NCI-H2227 treated with DMSO at 0.1 percent for 48 hours (cell line): ENCODE measurements around the gene KCNA5.

ENCODE experiments used
- DNase-seq: peaks from one replicate; lab custom pipeline; 2025; lab: John Stamatoyannopoulos, UW

KCNA5 gene

DNA sequence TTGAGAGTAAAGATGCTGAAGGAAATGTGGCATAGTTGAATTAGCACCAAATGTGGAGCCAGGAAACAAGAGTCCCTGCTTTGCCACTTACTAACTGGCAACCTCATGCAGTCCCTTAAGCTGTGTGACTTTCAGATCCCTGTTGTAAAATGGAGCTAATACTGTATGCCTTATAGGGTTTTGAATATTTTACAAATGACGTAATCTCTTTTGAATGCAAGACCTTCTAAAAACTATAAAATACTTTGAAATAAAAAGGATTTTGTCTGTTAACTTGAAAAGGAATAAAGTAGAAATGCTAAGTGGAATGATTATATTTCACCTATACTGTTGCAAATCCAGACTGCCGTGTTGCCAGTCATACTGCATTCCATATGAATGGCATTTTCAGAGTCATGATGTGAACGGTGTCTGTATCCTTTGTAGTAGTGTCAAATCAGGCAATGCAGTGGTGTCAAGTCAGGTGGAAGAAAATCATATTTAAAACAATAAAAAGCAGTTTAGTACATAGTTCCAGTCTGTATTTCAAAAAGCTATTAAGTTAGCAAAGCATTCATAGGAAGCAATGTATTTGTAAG, 21.3 kb downstream of the KCNA5 start:
- no peak for DNase-seq

- DNase-seq, result no peak
These were observed 22.6 kb downstream of the KCNA5 start for GRCh38 chr12:5066251-5066650.

GRCh38 chr12:5068126-5068525, 24.4 kb downstream of the KCNA5 start:
- DNase-seq, result no peak

GRCh38 chr12:5068619-5069018, 24.9 kb downstream of the KCNA5 start:
- no peak for DNase-seq

- DNase-seq, result no peak
These were observed 26.4 kb downstream of the KCNA5 start for GRCh38 chr12:5070090-5070489.

GRCh38 chr12:5071496-5071895, 27.8 kb downstream of the KCNA5 start:
- DNase-seq, result no peak

DNA sequence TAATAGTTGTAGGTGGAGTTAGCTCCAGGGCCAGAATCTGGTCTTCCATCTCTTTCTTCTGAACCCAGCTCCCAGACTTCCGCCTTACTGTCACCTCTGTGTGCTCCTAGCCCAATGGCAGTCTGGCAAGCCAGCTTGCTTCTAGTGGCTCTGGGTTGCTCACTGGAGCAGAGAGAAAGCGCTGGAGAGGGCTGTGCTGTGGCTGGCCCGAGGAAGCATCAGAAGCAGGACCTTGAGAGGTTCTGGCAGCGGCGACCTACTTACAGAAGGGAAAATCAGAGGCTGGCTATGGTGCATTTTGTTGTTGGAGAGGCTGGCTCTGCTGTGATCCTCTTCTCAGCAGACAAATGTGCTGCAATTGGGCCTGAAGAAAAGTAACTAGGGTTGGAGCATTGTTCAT, 28.6 kb downstream of the KCNA5 start:
- no peak for DNase-seq

- DNase-seq, result no peak
These were observed 29.4 kb downstream of the KCNA5 start for GRCh38 chr12:5073054-5073453.

- no peak for DNase-seq
These were observed 30.2 kb downstream of the KCNA5 start for GRCh38 chr12:5073853-5074252.

DNA sequence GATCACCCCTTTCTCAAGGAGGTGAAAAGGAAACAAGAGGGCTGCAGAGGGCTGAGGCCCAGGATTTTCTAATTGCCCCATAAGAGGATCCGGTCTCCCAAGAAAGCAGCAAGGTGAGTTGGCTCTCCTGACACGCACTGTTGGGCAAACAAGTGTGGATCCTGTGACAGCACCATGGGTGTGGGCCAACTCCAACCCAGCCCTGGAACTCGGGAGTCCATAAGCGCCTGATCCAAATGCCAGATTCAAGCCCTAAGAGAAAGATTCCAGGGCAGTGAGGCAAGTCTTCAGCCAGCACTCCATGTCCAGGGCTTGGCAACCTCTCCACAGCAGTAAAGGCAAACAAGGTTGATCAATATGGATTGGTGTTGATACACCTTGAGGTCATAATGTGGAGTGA, 33.1 kb downstream of the KCNA5 start:
- no peak for DNase-seq

GRCh38 chr12:5078423-5078822, 34.7 kb downstream of the KCNA5 start:
- peak; percentile 6 for DNase-seq

GRCh38 chr12:5081016-5081415, 37.3 kb downstream of the KCNA5 start:
- DNase-seq, result no peak

- peak; percentile 47 for DNase-seq
These were observed 40.5 kb downstream of the KCNA5 start for GRCh38 chr12:5083955-5084849.

DNA sequence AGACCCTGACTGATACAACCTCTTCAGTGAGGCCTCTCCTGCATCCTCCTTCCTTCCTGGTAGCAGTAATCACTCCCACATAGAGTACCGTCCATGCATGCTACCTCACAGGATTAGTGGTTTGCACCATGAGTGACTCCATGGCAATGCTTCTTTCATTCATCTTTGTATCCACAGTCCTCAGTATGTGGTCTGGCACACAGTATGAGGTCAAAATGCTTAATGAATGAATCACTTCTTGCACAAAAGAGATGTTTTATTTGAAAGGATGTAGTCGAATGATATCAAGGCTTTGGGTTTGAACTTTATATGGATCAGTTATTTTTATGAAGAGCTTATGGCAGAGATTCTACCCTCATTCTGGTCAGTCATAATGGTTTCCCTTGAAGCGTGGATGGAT, 42.2 kb downstream of the KCNA5 start:
- no peak for DNase-seq

GRCh38 chr12:5087831-5088554, 44.3 kb downstream of the KCNA5 start:
- DNase-seq, result no peak

GRCh38 chr12:5088586-5089264, 45.0 kb downstream of the KCNA5 start:
- DNase-seq, result no peak

DNA sequence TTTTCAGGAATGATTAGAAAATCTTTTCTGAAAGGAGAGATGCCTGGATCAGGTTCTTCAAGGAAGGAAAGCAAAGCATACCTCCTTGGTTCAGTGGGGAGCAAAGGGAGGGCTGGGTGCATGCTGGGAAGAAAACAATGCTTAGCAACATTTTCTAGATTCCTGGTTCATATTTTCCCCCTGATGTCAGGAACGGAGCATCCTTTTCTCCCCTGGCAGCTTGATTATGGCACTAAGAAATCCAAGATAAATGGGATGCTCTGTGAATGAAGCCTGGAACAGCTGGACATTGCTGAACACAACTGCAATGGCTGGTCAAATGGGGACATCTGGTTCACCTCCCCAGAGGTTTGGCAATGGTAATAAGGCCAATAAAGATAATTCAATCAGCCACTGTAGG, 50.9 kb downstream of the KCNA5 start:
- DNase-seq, result no peak

- DNase-seq, result no peak
These were observed 51.3 kb downstream of the KCNA5 start for GRCh38 chr12:5094986-5095385.
